Left lung (tissue), 10 donors: ENCODE data around the gene TPH1. TPM values are rescaled to one million over a fixed set of nuclear protein-coding genes. Genes with fewer than 3 reads are reported as not detected.
"Not testable (repeated sequence)": the region's sequence is repeated elsewhere in the genome, so short reads cannot be mapped to it uniquely, and the experiment has no call there.

Source experiments
- ATAC-seq: fragments of 200-7000 bp; cut with Tn5 transposase; one replicate; pipeline ENCODE4 v1.9.1; 2020; ENCODE audit warnings: moderate library complexity
- DNase-seq, 4 donors: peaks; one replicate each; pipeline ENCODE4 v3.0.0-alpha.2; 2013 to 2020
- H3K27ac ChIP-seq, 2 donors: fragments of 200-600 bp; sonication (generic) in 1 of 2; one replicate each; pipeline versions ENCODE4 v1.5.0 to v1.8.0; 2020 to 2021
- H3K27me3 ChIP-seq, 2 donors: fragments of 200-600 bp; sonication (generic) in 1 of 2; one replicate each; pipeline versions ENCODE4 v1.5.0 to v1.8.0; 2020 to 2021
- H3K36me3 ChIP-seq, 2 donors: fragments of 200-600 bp; sonication (generic) in 1 of 2; one replicate each; pipeline versions ENCODE4 v1.5.0 to v1.8.0; 2020 to 2021
- H3K4me1 ChIP-seq, 2 donors: fragments of 200-600 bp; one replicate each; pipeline ENCODE4 v1.8.0; 2021
- H3K4me3 ChIP-seq, 2 donors: fragments of 200-600 bp; sonication (generic) in 1 of 2; one replicate each; pipeline versions ENCODE4 v1.5.0 to v1.8.0; 2020 to 2021; ENCODE audit warnings: mild to moderate bottlenecking in 1 of 2
- H3K9me3 ChIP-seq, 2 donors: fragments of 200-600 bp; sonication (generic) in 1 of 2; one replicate each; pipeline versions ENCODE4 v1.5.0 to v1.8.0; 2020 to 2021
- CTCF ChIP-seq, 2 donors: fragments of 200-600 bp; sonication (generic) in 1 of 2; IDR thresholded peaks; one replicate each; pipeline versions ENCODE4 v1.5.0 to v1.8.0; 2021; ENCODE audit warnings: antibody characterized with exemption in 2 of 2
- intact Hi-C, 2 donors: fragments of 100-400 bp; cut with DNase I; formaldehyde crosslinking; loops; one replicate each; pipeline versions ENCODE4 v1.11.2 to v1.14.2; 2022
- polyA plus RNA-seq, 6 donors: library from polyadenylated mRNA; unstranded; fragments of 120-200 nt; gene quantifications; one replicate each; pipeline ENCODE4 v1.2.1, GENCODE V29; 2013; ENCODE audit not compliant: insufficient read length in 6 of 6
- total RNA-seq, 2 donors: library from RNA; stranded (reverse); fragmentation: NEBNext Ultra II Directional; extraction: Animal tissue kit (Norgen Biotek cat#: 25700); gene quantifications; one replicate each; pipeline ENCODE4 v1.2.1, GENCODE V29; 2021
- donor health status: DM: no; HTN: yes; CAD: no.
- donor health status: DM: no; HTN: no; CAD: no.

Gene TPH1
- total and polyA plus RNA-seq, 8 donors: 0.26 to 3.1 (median 2.1) TPM

- ATAC-seq: no peak
- Histone ChIP-seq H3K9me3 (no peaks in the 10 kb centered on the region), H3K27me3 (no peaks in the 10 kb centered on the region), H3K36me3 (peaks cover 0 to 68% of the 10 kb centered on the region in 2 donors), H3K27ac (no peak overlapping the region), H3K4me3 (no peak overlapping the region), H3K4me1 (no peaks in the 10 kb centered on the region)
- no peak for DNase-seq
- TF ChIP-seq CTCF (IDR thresholded peaks at IDR 0.05): no peak
- intact Hi-C loops: no loop called here
Observed at GRCh38 chr11:18000760-18001159, 45.3 kb downstream of the TPH1 start.

GRCh38 chr11:18000128-18000527, 45.9 kb downstream of the TPH1 start:
- peaks cover 0 to 68% of the 10 kb centered on the region in 2 donors for H3K36me3 ChIP-seq
- H3K4me3 ChIP-seq, H3K27me3 ChIP-seq, ATAC-seq, H3K9me3 ChIP-seq, H3K27ac ChIP-seq, H3K4me1 ChIP-seq, DNase-seq, intact Hi-C loops: not testable (repeated sequence)

Other genes starting within 250 kb of the TPH1 start
- 10 to 100 TPM; 25.4 to 26.1 TPM for gene SERGEF, start 33.2 kb downstream of the TPH1 start, total RNA-seq
- 10 to 100 TPM; 16.2 to 21.4 (median 18.9) TPM for gene SERGEF, start 33.2 kb downstream of the TPH1 start, polyA plus RNA-seq
- 10 to 100 TPM in 1 of 2 donors, 1 to 10 TPM in 1; 9.5 to 13.7 TPM for gene SAAL1, start 59.8 kb upstream of the TPH1 start, total RNA-seq
- 10 to 100 TPM; 33.9 to 48.3 (median 37.5) TPM for gene SAAL1, start 59.8 kb upstream of the TPH1 start, polyA plus RNA-seq
- under 1 TPM; 0.15 to 0.21 TPM for gene MRGPRX3, start 86.3 kb upstream of the TPH1 start, total RNA-seq
- gene MRGPRX3, start 86.3 kb upstream of the TPH1 start, polyA plus RNA-seq: not detected
- not detected for gene MRGPRX4, start 126.6 kb upstream of the TPH1 start, total RNA-seq
- not detected for gene MRGPRX4, start 126.6 kb upstream of the TPH1 start, polyA plus RNA-seq
- gene SAA4, start 190.5 kb upstream of the TPH1 start, total RNA-seq: 1 to 10 TPM in 1 of 2 donors, not detected in 1; 3.7 TPM
- gene SAA4, start 190.5 kb upstream of the TPH1 start, polyA plus RNA-seq: not detected
- 10 to 100 TPM in 1 of 2 donors, under 1 TPM in 1; 0.38 to 92.5 TPM for gene SAA2, start 202.4 kb upstream of the TPH1 start, total RNA-seq
- under 1 TPM in 3 of 6 donors, not detected in 3; 0.20 to 0.23 (median 0.22) TPM for gene SAA2, start 202.4 kb upstream of the TPH1 start, polyA plus RNA-seq
- gene SAA1, start 220.0 kb upstream of the TPH1 start, total RNA-seq: 100 to 1,000 TPM in 1 of 2 donors, under 1 TPM in 1; 0.58 to 194 TPM
- not detected for gene SAA1, start 220.0 kb upstream of the TPH1 start, polyA plus RNA-seq